ENCODE data around the gene PLS3.

DNA sequence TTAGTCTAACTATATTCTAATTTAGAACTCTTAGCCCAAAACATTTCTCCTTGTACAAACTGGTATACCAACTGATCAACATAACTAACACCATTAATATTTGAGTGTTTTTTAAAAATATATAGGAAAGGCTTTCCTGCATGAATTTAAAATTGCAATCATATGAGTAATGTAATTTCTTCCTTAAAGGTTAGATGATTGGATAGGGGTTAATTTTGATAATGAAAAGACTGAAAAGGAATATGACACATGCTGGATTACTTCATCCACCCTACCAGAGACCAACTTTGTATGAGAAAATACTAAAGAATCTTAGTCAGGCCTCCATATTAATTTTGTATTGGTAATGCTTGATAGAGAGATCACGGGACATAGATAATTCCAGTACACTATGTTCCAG is 25.1 kb upstream of the PLS3 start:
- no peak for TF ChIP-seq EZH2 (IDR thresholded peaks at IDR 0.05)
- TF ChIP-seq FOXP2 (optimal IDR thresholded peaks at IDR 0.05; ENCODE audit: control extremely low read depth, extremely low read length, insufficient read depth) = no peak
- no peak for TF ChIP-seq POLR2AphosphoS5 (IDR thresholded peaks at IDR 0.05; ENCODE audit: borderline replicate concordance, low read depth, low read length)
